Bone marrow (tissue), 2 donors: ENCODE results near the gene FAF1.

Source experiments
- DNase-seq, 2 donors: peaks; one replicate each; lab custom pipeline; 2025; lab: John Stamatoyannopoulos, UW

FAF1 gene

GRCh38 chr1:50633465-50633864, 326.6 kb downstream of the FAF1 start:
- no peak for DNase-seq

GRCh38 chr1:50631161-50631560, 328.9 kb downstream of the FAF1 start:
- DNase-seq, result no peak

- no peak for DNase-seq
Measured at GRCh38 chr1:50622259-50622658, 337.8 kb downstream of the FAF1 start.

GRCh38 chr1:50620680-50621329, 339.3 kb downstream of the FAF1 start:
- no peak for DNase-seq

GRCh38 chr1:50615036-50615750, 344.9 kb downstream of the FAF1 start:
- DNase-seq, result no peak

GRCh38 chr1:50611675-50612074, 348.4 kb downstream of the FAF1 start:
- DNase-seq, result no peak

GRCh38 chr1:50610563-50610962, 349.5 kb downstream of the FAF1 start:
- no peak for DNase-seq

- no peak for DNase-seq
Measured at GRCh38 chr1:50609508-50609907, 350.6 kb downstream of the FAF1 start.

- peak in 1 of 2 donors; percentile 21 for DNase-seq
Measured at GRCh38 chr1:50605186-50605875, 354.7 kb downstream of the FAF1 start.

- DNase-seq, result no peak
Measured at GRCh38 chr1:50604580-50604979, 355.5 kb downstream of the FAF1 start.

- DNase-seq, result no peak
Measured at GRCh38 chr1:50603274-50604271, 356.5 kb downstream of the FAF1 start.

GRCh38 chr1:50599546-50599945, 360.5 kb downstream of the FAF1 start:
- no peak for DNase-seq

- DNase-seq, result no peak
Measured at GRCh38 chr1:50595874-50596273, 364.2 kb downstream of the FAF1 start.

- no peak for DNase-seq
Measured at GRCh38 chr1:50593515-50593914, 366.6 kb downstream of the FAF1 start.

GRCh38 chr1:50591598-50591997, 368.5 kb downstream of the FAF1 start:
- no peak for DNase-seq

- no peak for DNase-seq
Measured at GRCh38 chr1:50582346-50582745, 377.7 kb downstream of the FAF1 start.

GRCh38 chr1:50570066-50570468, 390.0 kb downstream of the FAF1 start:
- DNase-seq, result no peak

- no peak for DNase-seq
Measured at GRCh38 chr1:50568782-50569181, 391.3 kb downstream of the FAF1 start.

GRCh38 chr1:50566405-50566804, 393.7 kb downstream of the FAF1 start:
- DNase-seq, result no peak

- no peak for DNase-seq
Measured at GRCh38 chr1:50564417-50564816, 395.6 kb downstream of the FAF1 start.

GRCh38 chr1:50562106-50562505, 398.0 kb downstream of the FAF1 start:
- no peak for DNase-seq

GRCh38 chr1:50559421-50559820, 400.6 kb downstream of the FAF1 start:
- DNase-seq, result no peak
